Amniotic epithelial cell (primary cell): ENCODE data around the gene MIB1.

ENCODE experiments used
- DNase-seq: peaks from one replicate; pipeline ENCODE4 v3.0.0-alpha.2; 2010; ENCODE audit warnings: low read depth

Gene MIB1

DNA sequence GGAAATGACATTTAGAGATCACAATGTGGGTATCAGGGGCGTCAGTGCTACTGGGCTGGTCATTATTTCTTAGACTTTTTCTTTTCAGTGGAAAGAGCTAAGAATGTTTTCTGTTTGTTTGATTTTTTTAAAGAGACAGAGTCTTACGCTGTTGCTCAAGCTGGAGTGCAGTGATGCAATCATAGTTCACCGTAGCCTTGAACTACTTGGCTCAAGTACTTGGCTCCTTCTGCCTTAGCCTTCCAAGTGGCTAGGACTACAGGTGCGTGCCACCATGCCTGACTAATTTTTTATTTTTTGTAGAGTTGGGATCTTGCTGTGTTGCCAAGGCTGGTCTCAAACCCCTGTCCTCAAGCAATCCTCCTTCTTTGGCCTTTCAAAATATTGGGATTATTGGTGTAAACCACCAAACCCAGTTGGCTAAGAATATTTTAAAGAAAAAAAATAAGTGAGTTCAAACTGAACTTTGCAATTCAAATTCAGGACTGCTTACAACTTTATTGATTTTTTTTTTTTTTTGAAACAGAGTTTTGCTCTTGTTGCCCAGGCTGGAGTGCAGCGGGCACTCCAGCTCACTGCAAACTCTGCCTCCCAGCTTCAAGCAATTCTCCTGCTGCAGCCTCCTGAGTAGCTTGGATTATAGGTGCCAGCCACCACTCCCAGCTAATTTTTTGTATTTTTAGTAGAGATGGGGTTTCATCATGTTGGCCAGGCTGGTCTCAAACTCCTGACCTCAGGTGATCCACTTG lies 154.2 kb downstream of the MIB1 start:
- DNase-seq: peak; percentile 83

DNA sequence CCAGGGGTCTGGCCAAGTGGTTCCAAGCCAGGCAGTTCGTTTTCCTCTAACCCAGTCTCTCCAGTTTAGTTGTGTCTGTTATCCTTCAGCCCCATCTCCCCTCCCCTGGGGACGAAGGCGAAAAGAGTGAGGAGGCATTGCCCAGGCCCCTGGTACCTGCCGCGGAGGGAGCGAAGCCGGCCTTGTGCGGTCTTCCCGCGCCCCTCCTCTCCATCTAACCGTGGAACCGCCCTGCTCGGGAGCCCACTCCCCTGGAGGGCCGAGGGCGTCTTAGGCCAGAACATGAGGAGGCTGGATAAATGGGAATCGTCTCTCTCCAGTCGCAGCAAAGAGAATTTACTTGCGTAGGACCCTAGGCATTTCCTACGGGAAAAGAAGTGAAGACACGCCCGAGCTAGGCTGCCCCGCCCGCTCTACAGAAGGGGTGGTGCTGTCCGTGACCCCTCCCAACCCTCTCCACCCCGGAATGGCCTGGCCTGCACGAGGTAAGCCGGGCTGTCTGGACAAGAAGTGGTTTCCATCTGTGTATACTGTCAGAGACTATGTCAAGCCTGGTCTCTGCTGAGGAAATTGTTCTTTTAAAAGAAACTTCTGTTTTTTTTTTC lies 156.2 kb downstream of the MIB1 start:
- peak; percentile 34 for DNase-seq

DNA sequence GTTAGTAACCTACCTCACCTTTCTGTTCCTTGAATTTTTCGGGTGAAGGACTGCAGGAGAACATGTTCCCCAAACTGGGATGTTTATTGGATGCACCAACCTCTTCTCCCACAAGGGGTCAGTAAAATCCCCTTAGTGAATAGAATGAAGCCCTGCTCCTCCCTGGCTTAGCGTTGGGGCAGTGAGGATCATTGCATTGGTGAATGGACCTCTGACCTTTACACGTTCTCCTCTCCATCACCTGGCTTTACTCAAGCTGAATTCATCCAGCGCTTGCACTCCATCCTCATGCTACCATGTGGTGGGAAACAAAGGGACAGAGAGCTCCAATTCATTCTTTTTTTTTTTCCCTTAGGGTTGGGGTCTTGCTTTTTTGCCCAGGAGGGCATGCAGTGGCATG lies 157.2 kb downstream of the MIB1 start:
- peak; percentile 46 for DNase-seq

DNA sequence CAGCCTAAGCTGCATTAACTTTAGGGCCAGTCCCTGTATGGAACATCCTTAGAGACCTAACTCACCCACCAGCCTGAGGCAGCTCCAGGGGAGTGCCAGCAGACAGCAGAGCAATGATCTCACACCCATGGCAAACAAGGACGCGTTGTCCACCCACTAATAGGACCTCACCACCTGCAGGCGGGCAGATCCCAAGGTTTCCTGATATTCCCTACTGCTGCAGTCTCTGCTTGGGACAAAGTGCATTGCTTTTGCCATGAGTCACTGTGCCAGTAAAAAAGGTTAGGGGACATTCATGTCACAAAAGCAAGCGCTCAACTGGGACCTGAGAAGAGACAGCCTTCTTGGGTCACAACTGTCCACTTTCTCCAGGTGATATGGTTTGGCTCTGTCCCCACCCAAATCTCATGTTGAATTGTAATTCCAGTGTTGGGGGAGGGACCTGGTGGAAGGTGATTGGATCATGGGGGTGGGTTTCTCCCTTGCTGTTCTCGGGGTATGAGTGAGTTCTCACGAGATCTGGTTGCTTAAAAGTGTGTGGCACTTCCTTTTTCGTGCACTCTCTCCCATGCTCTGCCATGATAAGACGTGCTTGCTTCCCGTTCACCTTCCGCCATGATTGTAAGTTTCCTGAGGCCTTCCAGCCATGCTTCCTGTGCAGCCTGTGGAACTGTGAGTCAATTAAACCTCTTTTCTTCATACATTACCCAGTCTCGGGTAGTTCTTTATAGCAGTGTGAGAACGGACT lies 160.2 kb downstream of the MIB1 start:
- no peak for DNase-seq

DNA sequence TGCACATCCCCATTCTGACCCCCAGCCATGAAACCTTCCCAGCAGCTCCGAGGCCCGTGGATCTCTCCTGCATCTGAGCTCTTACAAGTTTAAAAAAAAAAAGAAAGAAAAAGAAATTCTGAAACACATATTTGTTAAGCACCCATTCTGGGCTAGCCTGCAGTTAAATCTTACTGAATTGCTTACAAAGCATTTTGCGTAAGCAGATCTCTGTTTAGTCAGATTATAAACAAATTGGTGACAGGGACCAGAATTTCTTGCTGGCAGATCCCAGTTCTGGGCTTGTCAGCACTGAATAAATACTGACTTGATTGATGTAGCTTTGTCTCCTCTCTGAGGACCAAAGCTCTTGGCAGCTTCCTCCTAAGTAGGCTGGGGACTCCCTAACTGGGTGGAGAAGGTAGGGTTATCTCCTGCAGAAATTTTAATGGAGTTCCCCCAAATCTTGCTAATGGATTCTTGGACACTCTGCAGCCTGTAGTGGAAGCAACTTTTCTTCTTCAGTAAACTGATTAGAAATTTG lies 160.9 kb downstream of the MIB1 start:
- no peak for DNase-seq

DNA sequence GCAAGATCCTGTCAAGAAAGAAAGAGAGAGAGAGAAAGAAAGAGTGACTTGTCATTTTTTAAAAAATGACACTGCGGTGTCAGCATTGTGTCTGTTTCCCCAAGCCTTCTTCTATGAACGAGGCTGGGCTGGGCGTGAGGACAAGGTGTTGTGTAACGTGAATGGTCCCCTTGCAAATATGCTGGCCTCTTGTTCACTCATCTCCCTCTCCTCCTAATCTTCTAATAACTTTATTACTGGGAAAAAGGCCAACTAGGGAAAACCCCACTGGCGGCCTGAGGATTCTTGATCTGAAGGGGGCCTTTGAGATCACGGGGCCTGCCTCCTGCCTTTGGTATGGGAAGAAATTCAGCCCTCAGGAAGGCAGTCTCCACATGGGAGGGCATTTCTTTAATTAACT lies 163.1 kb downstream of the MIB1 start:
- no peak for DNase-seq

DNA sequence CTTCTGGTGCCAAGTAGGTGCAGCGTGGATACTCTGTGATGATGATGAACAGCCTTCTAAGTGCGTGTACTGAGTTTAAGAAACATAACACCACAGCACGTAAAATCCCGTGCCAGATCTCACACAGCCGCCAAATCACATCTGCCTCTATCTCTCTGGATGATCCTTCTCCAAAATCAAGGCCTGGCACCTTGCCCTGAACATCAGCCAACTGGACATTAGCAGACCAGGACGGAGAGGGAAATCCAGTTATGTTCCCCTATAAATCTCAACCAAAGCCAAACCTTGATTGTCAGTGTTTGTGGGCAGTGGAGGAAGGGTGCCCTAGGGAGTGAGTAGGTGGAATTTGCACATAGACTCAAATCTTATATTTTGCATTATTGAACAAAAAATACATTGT lies 164.3 kb downstream of the MIB1 start:
- peak; percentile 38 for DNase-seq

DNA sequence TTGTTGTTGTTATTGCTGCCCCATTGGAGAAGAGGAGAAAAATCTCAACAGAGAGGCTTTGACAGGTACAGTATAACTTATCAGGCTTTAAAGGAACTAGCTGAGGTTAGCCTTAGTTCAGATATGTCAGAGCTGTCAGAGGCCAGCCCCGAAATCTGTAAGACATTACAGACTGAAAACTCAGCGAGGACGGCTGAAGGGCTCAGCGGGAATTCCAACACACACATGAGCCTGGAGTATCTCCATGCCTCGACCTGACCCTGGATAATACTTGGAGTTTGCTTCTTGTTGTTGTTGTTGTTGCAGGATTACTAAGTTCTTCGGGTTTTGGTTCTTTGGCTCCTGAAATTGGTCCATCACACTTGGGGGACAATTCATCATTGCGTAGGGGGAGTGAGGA lies 166.9 kb downstream of the MIB1 start:
- peak; percentile 12 for DNase-seq

DNA sequence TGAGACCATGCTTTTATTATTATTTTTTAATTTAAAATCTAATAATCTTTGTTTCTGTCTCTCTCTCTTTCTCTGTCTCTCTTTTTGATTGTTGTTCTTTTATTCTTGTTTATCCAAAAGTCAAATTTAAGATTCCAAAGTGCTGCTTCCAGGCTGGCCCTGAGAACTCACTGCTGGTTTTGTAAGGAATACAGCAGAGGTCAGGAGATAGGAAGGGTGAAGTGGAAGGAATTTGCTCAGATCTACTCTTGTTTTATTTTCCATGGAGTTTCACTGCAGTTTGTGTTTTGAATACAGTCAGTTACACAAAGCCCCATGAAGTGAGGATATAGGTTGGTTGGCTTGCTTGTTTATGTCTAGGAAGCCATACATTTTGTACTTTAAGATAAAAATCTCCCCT lies 168.1 kb downstream of the MIB1 start:
- DNase-seq: no peak

DNA sequence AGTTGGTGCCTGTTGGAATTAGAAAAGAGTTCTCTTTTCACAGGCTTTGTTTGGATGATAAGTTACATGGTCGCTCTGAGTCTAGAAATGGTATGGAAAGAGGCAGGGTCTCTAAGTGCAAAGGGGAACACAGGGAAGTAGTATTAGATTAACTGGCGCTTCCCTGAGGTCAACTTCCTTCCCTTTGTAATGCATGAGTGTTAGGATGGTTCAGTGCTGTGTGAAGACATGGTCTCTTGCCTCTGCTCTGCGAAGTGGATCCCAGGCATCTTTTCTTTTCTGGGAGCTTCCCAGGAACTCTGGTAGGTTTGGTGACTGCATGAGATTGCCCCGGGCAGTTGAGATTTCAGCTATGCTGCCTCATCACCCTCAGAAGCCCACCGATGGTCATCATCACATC lies 170.3 kb downstream of the MIB1 start:
- no peak for DNase-seq

DNA sequence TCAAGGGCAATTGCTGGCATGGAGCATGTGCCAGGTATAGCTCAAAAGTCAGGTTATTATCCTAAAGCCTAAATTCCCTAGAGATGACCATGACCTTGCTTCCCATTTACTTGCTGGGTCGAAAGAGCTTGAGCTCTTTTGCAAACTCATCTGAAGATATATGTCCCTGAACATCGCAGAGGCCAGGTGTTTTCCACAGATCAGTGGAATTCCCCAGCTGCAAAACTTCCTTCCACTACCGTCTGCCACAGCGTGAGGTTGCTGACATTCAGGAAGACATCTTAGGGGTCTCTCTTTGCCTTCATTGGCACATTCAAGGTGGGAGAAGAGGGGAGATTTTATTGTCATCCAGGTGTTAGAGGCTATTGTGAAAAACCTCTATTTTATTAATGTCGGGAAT lies 171.0 kb downstream of the MIB1 start:
- no peak for DNase-seq

DNA sequence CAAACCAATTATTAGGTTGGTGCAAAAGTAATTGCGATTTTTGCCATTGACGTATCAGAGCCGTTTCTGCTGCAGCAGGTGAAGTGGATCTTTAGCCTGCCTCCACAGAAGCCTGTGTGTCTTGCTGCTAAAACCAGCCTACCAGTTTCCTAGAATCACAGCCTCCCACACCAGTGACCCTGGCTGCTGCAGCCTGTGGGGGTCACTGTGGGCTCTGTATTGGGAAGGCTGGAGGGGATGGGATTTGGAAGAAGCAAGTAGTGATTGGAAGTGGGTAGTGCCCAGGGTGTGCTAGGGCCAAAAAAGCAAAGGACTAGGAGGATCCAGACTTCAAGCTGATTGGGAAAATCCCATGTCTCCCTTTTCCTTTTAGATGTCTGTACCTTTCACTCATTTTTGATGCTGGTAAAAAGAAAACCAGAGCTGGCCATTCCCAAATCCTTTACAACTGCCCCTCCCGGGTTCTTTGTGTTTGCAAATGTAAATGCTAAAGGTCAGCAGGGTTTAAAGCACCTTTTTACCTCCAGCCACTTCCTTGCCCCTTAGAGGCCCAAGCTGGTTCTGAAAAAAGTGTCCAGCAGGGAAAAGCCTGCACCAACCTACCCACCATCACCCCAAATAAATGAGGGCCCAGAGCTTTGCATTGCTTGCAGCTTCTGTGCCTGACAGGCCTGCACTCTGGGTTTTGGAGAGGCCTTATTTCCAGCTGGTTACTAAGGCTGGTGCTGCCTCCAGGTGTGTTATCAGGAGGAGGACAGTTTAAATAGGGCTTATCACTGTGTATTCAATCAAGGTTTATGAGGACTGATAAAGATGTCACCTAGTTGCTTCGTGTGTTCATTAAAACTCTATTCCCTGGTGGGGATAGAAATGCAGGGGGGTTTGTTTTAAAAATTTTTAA lies 172.0 kb downstream of the MIB1 start:
- DNase-seq: no peak

DNA sequence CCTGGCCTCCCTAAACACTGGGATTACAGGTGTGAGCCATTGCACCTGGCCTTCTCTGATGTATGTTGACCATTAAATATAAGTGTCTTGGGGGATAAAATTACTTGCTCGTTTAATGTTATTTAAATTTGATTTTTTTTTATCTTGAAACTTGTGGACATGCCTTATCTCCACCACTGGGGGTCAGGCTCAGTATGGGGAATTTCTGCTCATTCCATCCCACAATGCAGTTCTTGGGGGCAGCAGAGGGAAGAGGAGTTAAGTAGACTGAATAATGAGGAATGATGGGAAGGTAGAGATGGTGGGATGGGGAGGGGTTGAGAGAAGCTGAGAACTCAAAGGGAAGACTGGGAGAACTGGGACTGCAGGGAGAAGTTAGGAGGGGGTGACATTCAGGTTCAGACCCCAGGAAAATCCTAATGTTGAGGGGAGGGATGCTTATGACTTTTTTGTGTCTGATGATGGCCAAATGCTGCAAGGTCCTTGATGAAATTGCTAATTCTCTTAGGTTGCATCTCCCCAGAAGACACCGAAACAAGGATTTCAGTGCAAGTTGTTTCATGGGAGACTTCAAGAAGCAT lies 174.2 kb downstream of the MIB1 start:
- peak; percentile 81 for DNase-seq

DNA sequence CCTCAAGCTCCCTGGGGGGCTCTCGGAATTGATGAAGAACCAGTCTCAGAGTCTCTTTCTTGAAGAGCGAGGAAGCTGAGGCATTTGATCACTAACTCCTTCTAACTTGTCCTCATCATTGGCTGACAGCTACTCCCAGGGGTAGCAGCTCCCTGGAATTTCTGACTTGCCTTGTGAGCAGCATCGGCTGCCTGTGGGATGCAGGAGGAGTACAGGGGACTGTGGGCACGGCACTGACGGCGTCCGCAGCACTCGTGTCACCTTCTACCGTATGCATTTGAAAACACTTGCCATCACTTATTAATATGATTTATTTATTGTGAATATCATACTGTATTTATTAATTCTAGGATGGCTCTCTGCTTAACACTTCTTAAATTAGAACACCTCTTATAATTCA lies 175.0 kb downstream of the MIB1 start:
- DNase-seq: no peak

DNA sequence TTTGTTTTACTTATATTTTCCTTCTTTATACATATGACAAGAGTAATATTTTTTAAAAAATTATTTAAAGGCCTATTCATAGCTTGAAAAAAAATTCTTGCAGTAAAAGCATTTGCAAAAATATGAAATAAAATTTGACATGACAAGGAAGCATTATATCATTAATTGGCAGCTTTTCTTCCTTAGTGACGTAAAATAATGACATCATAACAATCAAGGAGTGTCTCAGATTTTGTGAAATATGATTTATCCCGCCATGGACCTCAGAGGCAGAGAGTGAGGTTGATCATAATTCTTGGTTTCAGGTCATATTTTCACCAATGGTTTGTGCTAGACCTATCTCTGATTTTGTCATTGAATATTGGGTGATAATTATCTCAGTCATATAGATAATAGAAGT lies 176.0 kb downstream of the MIB1 start:
- DNase-seq: no peak

DNA sequence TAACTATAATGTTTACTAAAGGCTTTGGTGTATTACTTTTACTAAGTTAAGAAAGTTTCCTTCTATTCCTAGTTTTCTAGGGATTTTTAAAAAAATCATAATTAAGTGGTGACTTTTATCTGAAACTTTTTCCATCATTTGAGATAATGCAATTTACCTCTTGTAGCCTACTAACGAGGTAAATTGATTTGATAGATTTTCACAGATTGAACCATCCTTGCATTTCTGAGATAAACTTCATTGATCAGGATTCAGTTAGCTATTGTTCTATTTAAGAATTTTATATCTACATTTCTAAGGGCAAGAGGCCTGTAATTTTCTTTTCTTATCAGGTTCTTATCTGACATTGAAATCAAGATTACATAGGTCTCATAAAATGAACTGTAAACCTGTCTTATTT lies 178.1 kb downstream of the MIB1 start:
- no peak for DNase-seq
